ENCODE measurements around the gene IFI44L.
A peak's percentile ranks its signal among the peaks of the same experiment; 100 is the strongest.

IFI44L gene

DNA sequence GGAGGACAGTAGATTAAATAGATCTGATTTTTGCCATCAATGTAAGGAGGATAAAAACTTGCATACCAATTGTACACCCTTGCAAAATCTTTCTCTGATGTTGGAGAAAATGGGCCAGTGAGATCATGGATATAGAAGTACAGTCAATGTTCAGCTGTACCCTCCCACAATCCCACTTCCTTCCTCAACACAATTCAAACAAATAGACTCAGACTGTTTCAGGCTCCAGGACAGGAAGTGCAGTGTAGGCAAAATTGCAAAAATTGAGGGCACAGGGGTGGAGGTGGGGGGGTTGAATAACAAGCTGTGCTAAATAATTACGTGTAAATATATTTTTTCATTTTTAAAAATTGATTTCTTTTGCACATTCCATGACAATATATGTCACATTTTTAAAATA, 25.5 kb downstream of the IFI44L start:
- DNase-seq = no peak

DNA sequence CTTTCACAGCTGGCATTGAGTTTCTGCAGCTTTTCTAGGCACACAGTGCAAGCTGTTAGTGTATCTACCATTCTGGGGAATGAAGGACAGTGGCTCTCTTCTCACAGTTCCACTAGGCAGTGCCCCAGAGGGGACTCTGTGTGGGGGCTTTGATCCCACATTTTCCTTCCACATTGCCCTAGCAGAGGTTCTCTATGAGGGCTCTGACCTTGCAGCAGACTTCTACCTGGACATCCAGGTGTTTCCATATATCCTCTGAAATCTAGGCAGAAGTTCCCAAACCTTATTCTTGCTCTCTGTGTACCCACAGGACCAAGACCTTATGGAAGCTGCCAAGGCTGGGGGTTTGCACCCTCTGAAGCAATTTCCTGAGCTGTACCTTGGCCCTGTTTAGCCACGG, 27.0 kb downstream of the IFI44L start:
- DNase-seq = no peak

DNA sequence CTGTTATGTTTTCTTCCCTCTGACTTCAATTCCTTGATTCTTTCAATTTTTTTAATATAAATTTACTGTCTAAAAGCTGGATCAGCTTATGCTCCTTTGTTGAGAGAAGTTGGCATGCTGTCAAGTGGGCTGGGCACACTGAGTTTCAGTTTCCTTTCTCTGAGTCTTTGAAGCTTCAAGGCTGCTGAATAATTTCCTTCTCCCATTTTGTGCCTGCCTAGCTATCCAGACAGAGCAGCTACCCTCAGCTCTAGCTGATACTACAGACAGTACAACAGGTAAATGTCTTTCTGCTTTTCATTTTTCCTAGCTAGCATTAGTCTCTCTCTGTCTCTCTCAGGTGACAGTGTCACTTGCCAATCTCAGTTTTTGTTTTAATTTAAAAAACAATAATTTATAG, 29.4 kb downstream of the IFI44L start, which contains the start of gene IFI44:
Gene IFI44 (plus strand): TSS at position 204 of the 400 bp plus-strand sequence. CDS start 365 bp downstream, outside the sequence.
- peak; percentile 76 for DNase-seq

DNA sequence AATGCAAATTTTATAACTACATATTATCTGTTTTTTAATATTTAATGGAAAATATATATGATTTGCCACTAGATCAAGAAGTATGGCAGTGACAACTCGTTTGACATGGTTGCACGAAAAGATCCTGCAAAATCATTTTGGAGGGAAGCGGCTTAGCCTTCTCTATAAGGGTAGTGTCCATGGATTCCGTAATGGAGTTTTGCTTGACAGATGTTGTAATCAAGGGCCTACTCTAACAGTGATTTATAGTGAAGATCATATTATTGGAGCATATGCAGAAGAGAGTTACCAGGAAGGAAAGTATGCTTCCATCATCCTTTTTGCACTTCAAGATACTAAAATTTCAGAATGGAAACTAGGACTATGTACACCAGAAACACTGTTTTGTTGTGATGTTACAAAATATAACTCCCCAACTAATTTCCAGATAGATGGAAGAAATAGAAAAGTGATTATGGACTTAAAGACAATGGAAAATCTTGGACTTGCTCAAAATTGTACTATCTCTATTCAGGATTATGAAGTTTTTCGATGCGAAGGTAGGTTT, 29.9 kb downstream of the IFI44L start:
- DNase-seq = no peak

DNA sequence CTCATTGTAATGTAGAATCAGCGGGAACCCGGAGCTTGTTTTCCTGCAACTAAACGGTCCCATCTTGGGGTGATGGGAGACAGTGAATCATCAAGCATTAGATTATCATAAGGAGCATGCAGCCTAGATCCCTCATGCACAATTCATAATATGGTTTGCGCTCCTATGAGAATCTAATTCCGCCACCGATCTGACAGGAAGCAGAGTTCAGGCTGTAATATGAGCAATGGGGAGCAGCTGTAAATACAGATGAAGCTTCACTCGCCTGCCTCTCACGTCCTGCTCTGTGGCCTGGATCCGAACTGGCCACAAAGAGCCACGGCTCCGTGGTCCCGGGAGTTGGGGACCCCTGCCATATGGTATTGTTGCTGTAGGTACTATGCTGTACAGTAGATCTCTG, 31.0 kb downstream of the IFI44L start:
- no peak for DNase-seq

DNA sequence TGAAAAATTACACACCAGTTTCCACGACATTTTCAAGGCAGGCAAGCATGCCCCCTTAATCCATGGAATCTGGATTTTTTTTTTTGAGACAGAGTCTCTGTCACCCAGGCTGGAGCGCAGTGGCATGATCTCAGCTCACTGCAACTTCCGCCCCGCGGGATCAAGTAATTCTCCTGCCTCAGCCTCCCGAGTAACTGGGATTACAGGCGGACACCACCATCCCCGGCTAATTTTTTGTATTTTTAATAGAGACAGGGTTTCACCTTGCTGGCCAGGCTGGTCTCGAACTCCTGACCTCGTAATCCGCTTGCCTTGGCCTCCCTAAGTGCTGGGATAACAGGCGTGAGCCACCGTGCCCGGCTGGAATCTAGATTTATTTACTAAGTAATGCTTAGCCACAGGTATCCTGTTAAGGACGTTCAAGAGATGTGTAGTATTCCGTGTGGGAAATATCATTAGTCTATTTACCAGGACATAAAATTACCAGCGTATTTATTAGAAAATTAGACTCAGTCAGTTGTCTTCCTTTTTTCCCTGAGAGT, 31.8 kb downstream of the IFI44L start:
- no peak for DNase-seq

DNA sequence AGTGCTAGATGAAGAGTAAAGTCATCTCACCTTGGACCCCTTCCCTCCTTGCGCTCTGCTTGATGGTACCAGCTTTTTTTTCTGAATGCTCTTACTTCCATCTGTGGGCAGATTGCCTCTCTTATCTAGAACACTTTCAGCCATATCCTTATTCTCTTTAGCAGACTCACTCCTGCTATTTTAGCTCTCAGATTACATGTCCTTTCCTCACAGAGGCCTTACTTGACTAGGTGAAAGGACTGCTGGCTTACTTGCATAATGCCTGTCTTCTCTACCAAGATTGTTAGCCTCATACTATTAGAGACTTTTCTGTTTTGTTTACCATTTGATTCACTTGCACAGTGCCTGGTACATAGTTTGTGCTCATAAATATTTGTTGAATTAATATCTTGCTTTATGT, 38.7 kb downstream of the IFI44L start:
- DNase-seq = no peak

DNA sequence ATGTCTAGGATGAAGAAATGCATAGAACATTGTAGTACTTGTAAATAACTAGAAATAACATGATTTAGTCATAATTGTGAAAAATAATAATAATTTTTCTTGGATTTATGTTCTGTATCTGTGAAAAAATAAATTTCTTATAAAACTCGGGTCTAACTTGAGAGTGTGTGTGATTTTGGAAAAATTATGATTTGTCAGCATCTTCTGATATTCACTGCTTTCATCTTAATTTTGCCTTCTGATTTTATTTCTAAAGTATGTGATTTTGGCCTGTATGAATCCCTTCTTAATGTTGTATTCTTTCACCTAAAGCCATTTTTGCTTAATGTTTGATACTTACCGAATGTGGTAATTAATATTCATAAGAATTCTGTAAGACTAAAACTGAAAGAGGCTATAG, 43.7 kb downstream of the IFI44L start:
- DNase-seq = no peak

DNA sequence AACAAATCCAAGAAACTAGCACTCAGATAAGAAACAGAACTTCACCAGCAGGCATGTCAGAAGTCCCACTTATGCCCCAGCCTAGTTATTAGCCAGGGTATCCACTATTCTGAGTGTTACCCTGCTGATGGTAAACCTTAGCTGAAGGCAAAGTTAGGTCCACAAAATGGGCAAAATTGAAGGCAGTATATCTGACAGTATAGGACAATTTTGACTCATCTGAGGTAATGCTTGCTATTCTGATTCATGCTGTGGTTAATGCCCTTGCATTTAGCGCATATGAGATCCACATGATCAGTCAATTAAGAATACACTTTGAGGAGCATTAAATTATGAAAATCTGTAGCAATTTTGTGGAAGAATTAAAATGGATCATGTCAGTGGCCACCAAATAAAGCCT, 44.5 kb downstream of the IFI44L start:
- no peak for DNase-seq

DNA sequence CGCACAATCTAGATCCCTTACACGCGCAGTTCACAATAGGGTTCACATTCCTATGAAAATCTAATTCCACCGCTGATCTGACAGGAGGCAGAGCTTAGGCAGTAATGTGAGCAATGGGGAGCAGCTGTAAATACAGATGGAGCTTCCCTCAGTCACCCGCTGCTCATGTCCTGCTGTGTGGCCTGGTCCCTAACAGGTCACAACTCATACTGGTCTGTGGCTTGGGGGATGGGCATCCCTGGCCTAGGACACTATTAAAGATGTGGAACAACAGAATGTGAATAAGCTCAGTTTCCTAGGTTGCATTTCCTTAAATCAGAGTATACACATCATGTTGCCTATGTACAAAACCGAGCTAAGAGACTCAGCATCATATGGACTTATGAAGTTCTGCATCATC, 45.6 kb downstream of the IFI44L start:
- DNase-seq = no peak

DNA sequence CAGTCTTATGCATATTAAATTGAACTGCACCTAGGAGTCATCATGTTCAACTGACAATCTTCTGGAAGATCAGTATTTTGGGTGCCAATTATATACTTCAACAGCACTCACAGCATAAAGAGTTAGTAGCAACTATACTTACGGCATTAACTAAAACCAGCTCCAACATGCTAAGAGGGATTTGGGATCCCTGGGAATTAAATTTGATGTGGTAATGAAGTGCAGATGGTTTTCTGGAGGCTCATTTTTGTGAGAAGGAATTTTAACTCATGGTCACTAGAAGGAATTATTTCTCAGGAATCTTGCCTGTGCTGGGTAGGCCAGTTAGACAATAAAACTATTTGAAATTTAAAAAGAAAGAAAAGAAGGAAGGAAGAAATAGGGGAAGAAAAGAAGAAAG, 47.7 kb downstream of the IFI44L start:
- DNase-seq = no peak

DNA sequence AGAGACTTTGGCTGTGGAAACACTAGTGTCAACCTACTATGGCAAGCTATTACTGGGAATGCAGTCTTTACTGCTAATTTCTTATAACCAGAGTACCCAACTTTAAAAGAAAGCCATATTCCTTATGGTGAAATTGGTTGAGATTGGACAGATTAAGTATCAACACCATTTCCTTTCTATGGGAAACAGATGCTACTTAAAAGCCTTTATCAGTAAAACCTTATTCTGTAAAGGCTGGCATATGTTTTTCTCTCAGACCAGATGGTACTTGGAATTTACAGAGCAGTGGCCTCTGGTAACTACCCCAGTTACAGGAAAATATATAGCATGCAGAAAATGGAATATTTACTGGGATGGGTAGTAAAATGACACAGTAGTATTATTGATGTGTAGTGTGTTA, 48.2 kb downstream of the IFI44L start:
- no peak for DNase-seq

DNA sequence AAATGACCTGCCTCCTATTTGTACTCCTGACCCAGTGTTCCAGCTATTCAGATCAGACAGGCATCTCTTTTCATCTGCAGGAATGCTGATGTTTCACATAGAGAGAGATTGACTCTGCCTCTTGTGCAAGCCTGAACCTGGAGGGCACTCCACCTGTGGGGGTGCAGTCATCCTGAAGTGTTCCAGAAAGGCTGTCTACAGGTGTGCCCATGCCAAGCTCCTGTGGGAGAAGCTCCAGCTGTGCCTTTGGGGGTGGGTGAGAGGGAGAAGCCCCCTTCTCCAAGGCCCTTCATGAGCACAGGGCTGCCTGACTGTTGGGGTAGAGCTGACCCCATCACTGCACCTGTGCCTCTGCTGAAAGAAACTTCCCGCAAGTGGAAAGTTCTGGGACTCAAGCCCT, 52.2 kb downstream of the IFI44L start:
- no peak for DNase-seq

DNA sequence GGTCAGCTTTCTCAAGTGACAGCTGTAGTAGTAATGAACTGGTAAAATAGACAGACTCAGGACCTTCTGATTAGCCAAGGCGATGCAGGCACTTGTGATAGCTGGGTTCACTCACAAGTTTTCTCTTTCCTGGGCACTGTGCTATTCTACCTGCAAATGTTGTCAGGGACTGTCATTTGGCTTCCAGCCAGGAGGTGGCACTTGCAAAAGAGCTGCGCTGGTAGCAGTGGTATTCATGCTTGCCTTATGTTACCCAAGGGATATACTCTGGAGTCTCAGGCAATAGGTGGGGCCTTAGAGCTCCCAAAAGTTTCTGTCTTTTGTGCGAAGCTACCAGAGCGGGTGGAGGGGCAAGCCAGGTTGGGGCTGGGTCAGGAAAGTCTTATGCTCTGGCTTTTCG, 52.9 kb downstream of the IFI44L start:
- DNase-seq = peak; percentile 16

DNA sequence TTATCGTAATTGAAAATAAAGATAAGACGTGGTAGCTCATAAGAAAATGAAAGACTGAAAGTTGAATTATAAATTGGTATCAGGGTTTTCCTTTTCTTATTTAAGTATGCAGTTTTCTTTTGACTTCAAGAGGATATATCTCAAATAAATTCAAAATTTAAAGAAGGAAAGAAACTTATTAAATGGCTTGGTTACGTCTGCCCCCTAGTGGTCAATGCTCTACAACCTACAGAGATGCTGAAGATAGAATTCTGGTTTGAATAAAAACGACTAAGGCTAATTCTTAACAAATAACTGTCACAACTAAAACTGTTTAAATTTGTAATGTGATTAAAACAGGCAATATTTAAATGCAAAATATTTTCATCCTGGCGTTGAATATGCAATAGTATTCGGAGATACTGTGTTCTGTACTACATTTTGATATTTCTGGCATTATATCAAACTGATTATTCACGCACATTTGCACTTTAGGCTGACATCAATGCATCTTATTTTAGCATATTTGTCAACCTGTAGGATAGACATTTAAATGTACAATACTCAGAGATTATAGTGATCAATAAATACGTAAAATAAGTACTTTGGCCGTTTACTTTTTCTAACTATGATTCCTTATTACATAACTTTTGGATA, 56.2 kb downstream of the IFI44L start:
- no peak for DNase-seq

DNA sequence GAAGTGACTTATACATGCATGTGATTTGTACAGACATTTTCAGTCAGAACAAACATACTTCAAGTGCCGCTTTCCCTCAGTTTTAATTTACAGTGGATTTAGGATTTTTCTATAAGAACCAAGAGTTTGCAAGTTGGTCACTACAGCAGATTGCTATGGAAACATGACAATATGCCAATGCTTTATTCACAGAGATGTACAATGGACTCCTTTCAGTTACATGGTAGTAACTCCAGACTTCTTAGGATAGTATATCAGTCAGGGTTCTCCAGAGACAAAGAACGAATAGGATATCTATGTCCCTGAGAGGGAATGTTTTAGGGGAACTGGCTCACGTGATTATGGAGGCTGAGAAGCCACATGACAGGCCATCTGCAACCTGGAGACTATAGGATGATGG, 56.7 kb downstream of the IFI44L start:
- no peak for DNase-seq

DNA sequence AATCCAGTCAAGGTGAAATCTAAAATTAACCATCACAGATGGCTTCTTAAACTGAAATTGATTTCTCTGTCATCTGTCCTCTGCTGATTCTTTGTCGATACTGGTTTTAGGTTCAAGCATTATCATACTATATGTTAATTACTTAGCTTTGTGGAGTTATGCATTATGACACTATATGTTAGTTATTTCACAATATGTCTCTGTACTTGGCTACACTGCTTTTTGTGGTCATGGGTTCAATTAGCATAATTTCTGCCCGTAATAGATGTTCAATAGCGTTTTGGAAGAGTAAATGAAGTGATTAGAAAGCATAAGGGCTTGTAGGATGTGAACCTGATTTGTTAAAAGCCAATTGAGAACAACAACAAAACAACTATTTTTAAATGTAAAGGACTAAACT, 57.5 kb downstream of the IFI44L start:
- DNase-seq = no peak

DNA sequence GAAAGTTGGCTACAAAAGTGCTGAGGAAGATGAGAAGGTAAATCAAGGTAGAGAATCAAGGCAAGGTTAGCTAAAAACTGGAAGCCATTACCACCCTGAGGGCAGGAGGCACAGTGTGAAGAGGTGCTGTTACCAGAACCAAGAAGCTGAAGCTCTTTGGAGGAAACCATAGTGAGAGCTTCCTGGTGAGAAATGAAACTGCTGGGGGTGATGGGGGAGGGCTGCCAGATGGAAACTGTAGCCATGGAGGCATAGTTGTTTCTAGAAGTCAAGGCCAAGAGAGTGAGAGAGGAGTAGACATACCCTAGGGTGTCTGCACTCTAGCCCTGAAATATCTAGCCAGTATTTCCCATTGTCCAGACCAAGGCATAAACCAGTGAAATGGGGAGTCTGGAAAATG, 58.1 kb downstream of the IFI44L start:
- DNase-seq = no peak

DNA sequence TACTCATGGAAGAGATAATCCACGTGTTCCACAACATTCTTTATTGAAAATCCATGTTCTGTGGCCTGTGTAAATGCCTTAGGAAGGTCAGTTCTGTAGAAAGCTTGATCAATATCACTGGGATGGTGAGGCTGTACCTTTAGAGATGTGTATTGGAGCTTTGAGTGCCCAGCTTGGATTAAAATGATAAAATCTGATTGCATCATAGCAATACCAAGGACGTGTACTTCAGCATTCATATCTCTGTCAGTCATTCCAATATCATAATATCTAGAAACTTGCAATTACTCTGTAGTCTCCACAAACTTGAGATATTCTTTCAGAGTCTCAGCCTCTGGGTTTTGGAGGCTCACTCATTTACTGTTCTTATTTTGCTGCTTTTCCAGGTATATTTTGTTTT, 61.0 kb downstream of the IFI44L start:
- DNase-seq = no peak

DNA sequence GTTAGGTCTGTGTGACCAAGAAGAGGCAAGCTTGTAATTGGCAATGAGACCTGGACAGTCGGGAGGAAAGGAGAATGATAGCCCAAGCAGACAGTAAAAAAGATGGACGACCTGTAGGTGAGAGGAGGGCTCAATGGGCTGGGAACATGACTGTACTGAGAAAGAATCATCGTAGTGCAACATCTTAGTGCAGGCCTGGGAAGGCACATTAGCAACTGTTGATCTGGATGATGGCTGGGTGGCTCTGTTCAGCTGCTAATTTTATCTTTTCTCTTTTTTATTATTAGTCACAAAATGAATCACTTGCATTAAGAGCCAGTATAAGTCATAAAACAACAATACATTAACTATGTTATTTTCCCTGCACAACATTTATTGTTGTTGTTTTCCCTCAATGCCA, 62.2 kb downstream of the IFI44L start:
- DNase-seq = no peak

DNA sequence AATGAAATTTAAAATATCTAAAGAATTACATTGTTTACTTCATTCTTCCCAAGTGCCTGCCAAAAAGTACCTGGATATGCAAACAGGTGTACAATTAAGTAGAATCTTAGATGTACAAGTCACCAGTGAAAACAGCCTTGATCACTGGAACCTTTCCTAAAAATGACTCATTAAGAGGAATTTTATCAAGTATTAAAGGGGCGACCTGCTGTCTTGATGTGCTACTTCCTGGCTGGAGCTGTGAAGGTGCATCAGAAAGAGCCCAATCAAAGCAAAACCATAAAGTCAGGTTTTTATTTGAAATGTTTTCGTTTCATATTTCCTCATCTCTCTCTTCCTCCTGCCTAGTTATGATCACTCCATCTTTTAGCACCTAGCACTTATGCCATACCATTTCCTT, 62.8 kb downstream of the IFI44L start:
- DNase-seq = no peak

DNA sequence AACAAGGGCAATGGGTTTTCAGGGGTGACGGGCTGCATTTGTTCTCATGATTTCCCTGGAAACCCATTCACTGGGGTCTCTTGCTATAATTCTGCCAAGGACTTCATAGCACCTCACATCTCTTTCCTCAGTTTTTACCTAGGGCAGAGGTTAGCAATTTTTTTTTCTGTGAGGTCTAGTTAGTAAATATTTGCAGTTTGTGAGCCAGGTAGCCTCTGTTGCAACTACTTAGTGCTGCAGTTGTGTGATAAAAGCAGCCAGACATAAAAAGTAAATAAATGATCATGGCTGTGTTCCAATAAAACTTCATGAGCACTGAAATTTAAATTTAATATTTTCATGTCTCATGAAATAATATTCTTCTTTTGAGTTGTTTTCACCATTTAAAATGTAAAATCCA, 67.1 kb downstream of the IFI44L start:
- DNase-seq = no peak

DNA sequence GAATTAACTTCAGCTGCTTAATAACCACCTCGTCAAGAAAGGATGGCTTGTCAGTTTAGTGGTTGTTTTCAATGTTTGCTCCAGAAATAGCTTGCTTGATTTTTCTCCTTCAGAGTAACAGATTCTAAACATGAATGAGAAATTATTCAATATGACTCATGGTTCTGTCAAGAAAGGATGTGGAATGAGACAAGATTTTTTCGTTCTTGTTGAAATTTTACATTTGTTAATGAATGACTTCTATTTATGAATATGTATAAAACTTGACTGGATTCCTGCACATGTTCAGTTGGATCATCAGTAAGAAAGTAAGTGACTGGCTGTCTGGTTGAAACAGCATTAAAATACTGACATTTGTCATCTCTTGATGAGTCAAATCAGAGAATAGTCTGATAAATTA, 67.7 kb downstream of the IFI44L start:
- no peak for DNase-seq

DNA sequence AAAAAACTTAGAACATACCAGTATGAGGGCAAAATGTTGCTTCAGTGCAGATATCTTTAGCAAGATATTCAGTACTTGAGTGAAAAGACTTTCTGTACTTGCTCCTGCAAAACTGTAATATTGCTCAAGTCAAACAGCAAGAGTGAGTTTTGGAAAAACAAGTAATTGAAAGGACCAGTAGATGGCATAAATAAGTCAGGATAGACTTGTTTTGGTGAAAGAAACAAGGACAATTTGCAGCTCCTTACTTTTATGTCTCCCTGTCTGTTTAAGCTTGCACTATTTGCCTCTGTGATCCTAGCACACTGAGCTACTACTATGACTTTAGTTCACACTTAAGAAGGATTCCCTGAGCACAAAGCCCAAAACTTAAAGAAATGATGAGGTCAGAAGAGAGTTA, 68.4 kb downstream of the IFI44L start:
- no peak for DNase-seq

DNA sequence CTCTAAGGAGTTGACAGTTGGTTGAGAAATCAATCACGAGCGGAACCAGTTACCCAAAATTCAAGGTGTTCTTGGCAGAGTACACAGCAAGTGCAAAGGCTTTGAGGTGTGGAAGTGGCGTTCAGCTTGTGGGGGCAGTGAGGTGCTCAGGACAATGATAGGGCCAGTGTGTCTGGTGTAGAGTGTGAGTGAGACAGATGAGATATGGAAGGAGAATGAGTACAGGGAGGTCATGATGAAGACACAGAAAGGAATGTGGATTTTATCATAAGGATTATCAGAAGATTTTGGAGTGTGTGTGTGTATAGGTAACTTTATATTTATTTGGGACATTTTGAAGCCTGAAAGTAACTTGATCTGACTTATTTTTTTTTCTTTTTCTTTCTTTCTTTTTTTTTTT, 70.3 kb downstream of the IFI44L start:
- no peak for DNase-seq
